K562 (cell line): ENCODE measurements around the gene TMEM72. TPM values are rescaled to one million over a fixed set of nuclear protein-coding genes. Genes with fewer than 3 reads are reported as not detected.

ENCODE experiments used
- ATAC-seq: fragments of 200-7000 bp; cut with Tn5 transposase; 3 replicates; pipeline ENCODE4 v1.9.1; 2020; ENCODE audit warnings: moderate library complexity
- BruUV-seq: library from RNA; stranded (reverse); fragments of 400-500 nt; replicated peaks from 2 replicates; lab custom pipeline; 2021; lab: Mats Ljungman, UMichigan
- CTCF ChIA-PET: fragments of 300-600 bp; formaldehyde crosslinking; extraction: SDS; loops from one replicate; lab custom pipeline; 2021; ENCODE audit warnings: low intra/inter-chr PET ratio; lab: Yijun Ruan, JAX
- POLR2A ChIA-PET: fragments of 300-600, 350-650 bp; sonication (Branson Sonifier 250); formaldehyde crosslinking; extraction: SDS; loops from one replicate; lab custom pipeline; 2021; ENCODE audit warnings: antibody characterized with exemption, inconsistent platforms; lab: Yijun Ruan, JAX
- DNase-seq, 4 experiments: peaks; one replicate each; pipeline versions ENCODE4 v3.0.0 to v3.0.0-alpha.2; 2011 to 2018; ENCODE audit warnings: low spot score in 3 of 4, mixed read lengths in 3 of 4; ENCODE audit errors: extremely low read depth in 1 of 4
- FAIRE-seq: peaks from 2 replicates; lab custom pipeline; 2011; peaks lifted over from hg19 to GRCh38; lab: Jason Lieb, UNC
- H2AFZ ChIP-seq: 2 replicates; pipeline ENCODE4 v1.6.0; 2011; ENCODE audit warnings: low read depth, low read length, control low read depth, inconsistent platforms
- H3K27ac ChIP-seq: fragments of 200-600 bp; 3 replicates; pipeline ENCODE4 v1.8.0; 2011; ENCODE audit warnings: low read depth, mild to moderate bottlenecking, control low read depth, inconsistent platforms, low read length, moderate library complexity, mixed read lengths; ENCODE audit errors: extremely low read depth
- H3K27me3 ChIP-seq, 2 experiments: fragments of 300-600 bp in 1 of 2; 2 replicates in 1 of 2; 3 replicates in 1 of 2; pipeline versions ENCODE4 v1.6.0 to v1.8.0; 2011; ENCODE audit warnings: inconsistent platforms in 2 of 2, low read length in 2 of 2, mild to moderate bottlenecking in 1 of 2, mixed read lengths in 1 of 2, moderate library complexity in 1 of 2; ENCODE audit not compliant: control insufficient read depth in 2 of 2, insufficient read depth in 2 of 2
- H3K36me3 ChIP-seq: fragments of 300-600 bp; 3 replicates; pipeline ENCODE4 v1.8.0; 2011; ENCODE audit warnings: mild to moderate bottlenecking, low read length, inconsistent platforms; ENCODE audit not compliant: control insufficient read depth, insufficient read depth
- H3K4me1 ChIP-seq, 2 experiments: fragments of 200-600 bp in 1 of 2; replicated peaks in 1 of 2; 2 replicates in 1 of 2; 3 replicates in 1 of 2; pipeline versions ENCODE4 v1.5.1 to v1.8.0; 2011; ENCODE audit warnings: inconsistent platforms in 2 of 2, low read length in 2 of 2, mild to moderate bottlenecking in 1 of 2, mixed read lengths in 1 of 2, moderate library complexity in 1 of 2; ENCODE audit not compliant: control insufficient read depth in 2 of 2, insufficient read depth in 2 of 2
- H3K4me2 ChIP-seq: 2 replicates; pipeline ENCODE4 v1.6.1; 2011; ENCODE audit warnings: low read length, control low read depth, inconsistent platforms, mixed read lengths; ENCODE audit not compliant: insufficient read depth
- H3K4me3 ChIP-seq: fragments of 200-600 bp; sonication (generic), shearing (Covaris generic); 2 replicates; pipeline ENCODE4 v1.5.1; 2016; ENCODE audit warnings: control low read depth, inconsistent platforms
- H3K79me2 ChIP-seq: fragments of 200-600 bp; 3 replicates; pipeline ENCODE4 v1.8.0; 2011; ENCODE audit warnings: low read length, inconsistent platforms; ENCODE audit not compliant: control insufficient read depth, insufficient read depth
- H3K9ac ChIP-seq, 2 experiments: 2 replicates each; pipeline versions ENCODE4 v1.6.0 to v1.6.1; 2011; ENCODE audit warnings: low read depth in 2 of 2, low read length in 2 of 2, control low read depth in 1 of 2, inconsistent platforms in 1 of 2, mild to moderate bottlenecking in 1 of 2, mixed read lengths in 1 of 2; ENCODE audit not compliant: insufficient read depth in 1 of 2
- H3K9me1 ChIP-seq: one replicate; pipeline ENCODE4 v1.6.0; 2011; ENCODE audit warnings: inconsistent platforms, mild to moderate bottlenecking, low read length, moderate library complexity; ENCODE audit not compliant: control insufficient read depth, insufficient read depth
- H3K9me3 ChIP-seq: replicated peaks from 2 replicates; pipeline ENCODE4 v1.5.1; 2011; ENCODE audit warnings: low read depth, low read length, inconsistent platforms; ENCODE audit not compliant: control insufficient read depth, insufficient read depth
- H4K20me1 ChIP-seq: replicated peaks from 2 replicates; pipeline ENCODE4 v1.6.1; 2011; ENCODE audit warnings: low read length, inconsistent platforms, mixed read lengths; ENCODE audit not compliant: control insufficient read depth, insufficient read depth
- CBX8 ChIP-seq: fragments of 200-600 bp; sonication (generic); IDR thresholded peaks from 2 replicates; pipeline ENCODE4 v1.6.1; 2012; ENCODE audit warnings: borderline replicate concordance, mixed run types, low read depth, mild to moderate bottlenecking, moderate library complexity, mixed read lengths, low read length, control low read depth, inconsistent platforms; ENCODE audit not compliant: poor library complexity, severe bottlenecking; ENCODE audit errors: extremely low read depth
- HOMEZ ChIP-seq: fragments of 250-450 bp; sonication (Bioruptor Pico); IDR thresholded peaks from 2 replicates; pipeline ENCODE4 v1.4.0; 2020; ENCODE audit warnings: mild to moderate bottlenecking, moderate library complexity
- ZHX1 ChIP-seq: fragments of 150-350 bp; conservative IDR thresholded peaks from 2 replicates; pipeline ENCODE4 v1.6.1; 2014; ENCODE audit warnings: low read length
- WGBS: fragments of 100-300 bp; shearing (Covaris generic); methylation state at CpG from one replicate; pipeline ENCODE4 v1.1.6; 2016; ENCODE audit warnings: low coverage, mixed read lengths; ENCODE audit not compliant: insufficient coverage; ENCODE audit errors: missing lambda C conversion rate; 5-methylcytosine and 5-hydroxymethylcytosine counted together
- in situ Hi-C: fragments of 300-500 bp; cut with MboI; formaldehyde crosslinking; loops from 4 replicates; pipeline ENCODE4 v1.15.0; 2018; ENCODE audit warnings: inconsistent platforms, mixed read lengths
- intact Hi-C: fragments of 100-400 bp; cut with micrococcal nuclease; formaldehyde crosslinking; loops from 2 replicates; pipeline ENCODE4 v1.14.2; 2022
- polyA plus RNA-seq, 8 experiments: library from polyadenylated mRNA; depleted of rRNA in 4 of 8; stranded (reverse) in 5 of 8; unstranded in 3 of 8; fragments of >200 nt; fragmentation: Nextera tagmentation in 2 of 8; fragmentation: Illumina TruSeq in 1 of 8; extraction: Ambion mirVana in 2 of 8; extraction: Trizol in 1 of 8; gene quantifications; 2 replicates each; pipeline versions ENCODE4 v1.2.1 to v1.2.3, GENCODE V29; 2011 to 2014; ENCODE audit warnings: inconsistent platforms in 1 of 8, missing spikeins in 1 of 8
- total RNA-seq, 7 experiments: library from RNA; depleted of rRNA in 6 of 7; stranded (reverse); fragments of >200 nt in 6 of 7; fragmentation: Illumina TruSeq in 2 of 7; extraction: Trizol in 2 of 7; gene quantifications; 2 replicates each; pipeline versions ENCODE4 v1.2.1 to v1.2.3, GENCODE V29; 2011 to 2021; ENCODE audit warnings: low replicate concordance in 1 of 7
- TF ChIP-seq, protein P1 (sequence below), 2 experiments: fragments of 200-800 bp in 1 of 2; sonication (Bioruptor generic) in 1 of 2; sonication (generic) in 1 of 2; formaldehyde crosslinking in 1 of 2; IDR thresholded peaks in 1 of 2; conservative IDR thresholded peaks in 1 of 2; 2 replicates each; pipeline versions ENCODE4 v1.5.0 to v1.6.1; 2016 to 2020; ENCODE audit warnings: missing compliant biosample characterization in 1 of 2, missing genetic modification characterization in 1 of 2, missing genetic modification reagents in 1 of 2

The TMEM72 gene
- total and polyA plus RNA-seq, 9 of the 15 experiments (the other 6 are each of a cell fraction or from before 2014, with no cell fraction given): not detected

DNA sequence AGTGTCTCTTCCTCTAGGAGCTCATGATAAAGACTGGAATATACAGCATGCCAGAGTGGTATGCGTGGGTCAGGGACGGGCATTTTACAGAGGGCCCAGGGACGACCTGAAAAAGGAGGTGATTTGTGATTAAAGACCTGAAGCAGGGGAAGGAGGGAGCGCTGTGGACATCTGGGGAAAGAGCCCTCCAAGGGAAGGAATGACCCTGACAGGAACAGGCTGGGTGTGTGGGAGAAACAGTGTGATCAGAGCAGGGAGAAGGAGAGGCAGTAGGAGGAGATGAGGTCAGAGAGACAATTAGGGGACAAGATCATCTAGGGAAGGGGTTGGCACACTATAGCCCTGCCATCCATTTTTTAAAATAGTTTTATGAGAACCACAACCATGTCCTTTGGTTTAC, 45.1 kb downstream of the TMEM72 start:
- POLR2A ChIA-PET: no interaction called here
- TF ChIP-seq CBX8 (no peak), ZHX1 (no peak), HOMEZ (CRISPR knock-in tag) (no peak)
- TF ChIP-seq, protein P1, sequence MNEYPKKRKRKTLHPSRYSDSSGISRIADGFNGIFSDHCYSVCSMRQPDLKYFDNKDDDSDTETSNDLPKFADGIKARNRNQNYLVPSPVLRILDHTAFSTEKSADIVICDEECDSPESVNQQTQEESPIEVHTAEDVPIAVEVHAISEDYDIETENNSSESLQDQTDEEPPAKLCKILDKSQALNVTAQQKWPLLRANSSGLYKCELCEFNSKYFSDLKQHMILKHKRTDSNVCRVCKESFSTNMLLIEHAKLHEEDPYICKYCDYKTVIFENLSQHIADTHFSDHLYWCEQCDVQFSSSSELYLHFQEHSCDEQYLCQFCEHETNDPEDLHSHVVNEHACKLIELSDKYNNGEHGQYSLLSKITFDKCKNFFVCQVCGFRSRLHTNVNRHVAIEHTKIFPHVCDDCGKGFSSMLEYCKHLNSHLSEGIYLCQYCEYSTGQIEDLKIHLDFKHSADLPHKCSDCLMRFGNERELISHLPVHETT (CRISPR knock-in tag; conservative IDR thresholded peaks at IDR 0.05 in 1 of 2, IDR thresholded peaks at IDR 0.05 in 1 of 2): no peak
- 6% methylated on average over 4 of the region's 4 CpGs for WGBS
- no peak overlapping the region for H3K4me3 ChIP-seq
- no peak overlapping the region for H3K9ac ChIP-seq
- H3K36me3 ChIP-seq: no peaks in the 10 kb centered on the region
- FAIRE-seq: no peak
- intact Hi-C loops (no loop called here), in situ Hi-C loops (no loop called here)
- no TSS peak for BruUV-seq
- no peaks in the 10 kb centered on the region for H3K79me2 ChIP-seq
- DNase-seq: no peak
- ATAC-seq: no peak
- no peaks in the 10 kb centered on the region for H3K9me3 ChIP-seq
- H3K9me1 ChIP-seq: peaks cover 4% of the 10 kb centered on the region
- peaks cover 8 to 11% of the 10 kb centered on the region in 2 experiments; a peak in 4 of 5 replicates for H3K4me1 ChIP-seq
- CTCF ChIA-PET: no interaction called here
- H3K27ac ChIP-seq: no peak overlapping the region
- H2AFZ ChIP-seq: no peak overlapping the region
- H3K4me2 ChIP-seq: no peak overlapping the region
- H3K27me3 ChIP-seq: peaks cover 19 to 26% of the 10 kb centered on the region in 2 experiments; a peak in 4 of 5 replicates
- peaks cover 8% of the 10 kb centered on the region; the same call in 1 of the 2 replicates for H4K20me1 ChIP-seq
